ENCODE measurements around the gene ADM5.
A peak's percentile ranks its signal among the peaks of the same experiment; 100 is the strongest.

ADM5 gene, protein sequence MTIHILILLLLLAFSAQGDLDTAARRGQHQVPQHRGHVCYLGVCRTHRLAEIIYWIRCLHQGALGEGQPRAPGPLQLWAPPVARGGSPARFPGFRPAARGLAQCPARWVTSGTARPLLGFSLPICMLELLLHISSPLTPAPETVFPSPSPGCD

DNA sequence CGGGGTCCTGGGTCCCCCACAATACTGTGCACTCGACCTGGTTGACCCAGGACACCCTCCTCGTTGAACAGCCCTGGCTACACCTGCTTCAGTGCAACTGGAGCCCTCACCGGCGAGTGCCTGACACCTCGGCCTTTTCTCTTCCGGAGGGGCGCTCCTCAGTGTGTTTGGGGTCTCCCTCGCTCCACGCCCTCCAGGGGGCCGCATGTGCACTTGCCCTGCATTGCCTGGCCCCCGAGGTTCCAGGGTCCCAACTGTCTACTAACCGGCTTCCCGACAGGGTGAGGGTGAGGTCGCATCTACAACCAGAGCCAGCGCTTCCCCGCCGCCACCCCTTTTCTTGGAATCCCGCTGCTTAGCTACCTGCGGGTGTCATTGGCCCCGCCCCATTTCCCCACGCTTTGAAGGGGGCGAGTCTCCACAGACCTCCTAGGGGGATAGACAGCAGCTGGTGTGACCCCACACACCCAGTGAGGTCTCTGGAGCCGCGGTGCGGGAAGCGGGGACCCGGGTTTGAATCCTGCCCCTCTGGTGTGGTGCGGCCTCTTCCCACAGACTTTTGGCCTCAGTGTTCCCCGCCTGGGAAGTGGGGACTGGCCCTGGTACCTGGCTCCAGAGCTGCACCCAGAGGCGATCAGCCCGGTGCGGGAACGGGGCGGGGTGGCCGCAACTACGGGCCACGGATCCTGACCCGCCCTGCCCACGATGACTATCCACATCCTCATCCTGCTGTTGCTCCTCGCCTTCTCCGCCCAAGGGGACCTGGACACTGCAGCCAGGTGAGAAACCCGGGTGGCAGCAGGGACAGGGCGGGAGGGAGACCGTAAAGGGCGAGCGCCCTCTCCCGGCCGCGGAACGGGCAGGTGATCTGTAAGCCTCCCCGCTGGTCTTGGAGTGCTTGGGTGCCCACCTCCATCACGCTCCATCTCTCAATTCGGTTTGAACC is at the start of gene ADM5:
TSS of gene ADM5 (plus strand) at position 462 of the 946 bp plus-strand sequence. CDS start at position 706, 244 bp downstream.
- H3K4me3 ChIP-seq (replicated peaks; ENCODE audit: low read depth, low read length): peak within 1 kb of the TSS; percentile 42
- TF ChIP-seq CTCF (IDR thresholded peaks at IDR 0.05; ENCODE audit: low read depth, low read length, missing control alignments): peak; percentile 57
- DNase-seq (ENCODE audit: extremely low read depth, low read depth): no peak

GRCh38 chr19:49640113-49640898 is 49.1 kb upstream of the ADM5 start, which contains the start of gene RRAS:
Gene RRAS (minus strand): TSS chr19:49640143. CDS start chr19:49640098, 45 bp downstream.
- H3K4me3 ChIP-seq (replicated peaks; ENCODE audit: low read depth, low read length): peak within 1 kb of the TSS; percentile 99
- DNase-seq (ENCODE audit: extremely low read depth, low read depth): peak; percentile 99
- no peak for TF ChIP-seq CTCF (IDR thresholded peaks at IDR 0.05; ENCODE audit: low read depth, low read length, missing control alignments)

DNA sequence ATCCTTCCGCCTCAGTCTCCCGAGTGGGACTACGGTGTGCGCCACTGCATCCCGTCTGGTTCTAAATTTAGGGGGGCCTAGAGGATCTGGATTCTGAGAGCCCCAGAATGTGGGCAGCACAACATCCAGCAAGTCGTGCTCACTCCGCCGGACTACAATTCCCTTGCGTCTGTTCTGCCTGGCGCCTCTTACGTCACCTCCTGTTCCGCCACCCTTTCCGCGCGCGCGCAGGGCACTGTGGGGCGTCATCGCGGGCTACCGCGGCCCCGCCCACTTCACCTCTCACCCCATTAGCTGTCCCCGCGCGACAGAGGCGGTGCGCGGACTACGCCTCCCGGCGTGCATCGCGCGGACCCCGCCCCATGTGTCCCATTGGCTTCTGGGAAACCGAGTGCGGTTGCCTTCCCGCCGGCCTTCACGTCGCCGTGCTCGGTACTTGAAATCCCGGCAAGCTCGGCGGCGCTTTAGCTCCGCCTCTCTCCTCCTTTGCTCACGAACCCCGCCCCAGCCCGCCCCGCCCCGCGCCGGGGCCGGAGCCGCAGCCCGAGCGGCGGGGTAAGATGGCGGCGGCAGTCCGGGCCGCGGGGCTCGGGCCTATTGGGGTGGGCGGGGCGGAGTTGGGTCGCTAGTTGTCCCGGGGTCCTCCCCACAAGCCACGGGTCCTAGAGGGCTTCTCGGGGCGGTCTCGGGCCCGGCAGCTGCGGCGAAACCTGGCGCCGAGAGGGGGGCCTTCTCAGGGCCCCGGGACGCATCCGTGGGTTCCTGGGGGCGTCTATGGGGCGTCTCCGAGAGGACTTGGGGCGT is 47.5 kb upstream of the ADM5 start, which contains the start of gene SCAF1:
TSS of gene SCAF1 (plus strand) at position 522 of the 804 bp plus-strand sequence. CDS start 2,818 bp downstream, outside the sequence.
- TF ChIP-seq CTCF (IDR thresholded peaks at IDR 0.05; ENCODE audit: low read depth, low read length, missing control alignments): no peak

DNA sequence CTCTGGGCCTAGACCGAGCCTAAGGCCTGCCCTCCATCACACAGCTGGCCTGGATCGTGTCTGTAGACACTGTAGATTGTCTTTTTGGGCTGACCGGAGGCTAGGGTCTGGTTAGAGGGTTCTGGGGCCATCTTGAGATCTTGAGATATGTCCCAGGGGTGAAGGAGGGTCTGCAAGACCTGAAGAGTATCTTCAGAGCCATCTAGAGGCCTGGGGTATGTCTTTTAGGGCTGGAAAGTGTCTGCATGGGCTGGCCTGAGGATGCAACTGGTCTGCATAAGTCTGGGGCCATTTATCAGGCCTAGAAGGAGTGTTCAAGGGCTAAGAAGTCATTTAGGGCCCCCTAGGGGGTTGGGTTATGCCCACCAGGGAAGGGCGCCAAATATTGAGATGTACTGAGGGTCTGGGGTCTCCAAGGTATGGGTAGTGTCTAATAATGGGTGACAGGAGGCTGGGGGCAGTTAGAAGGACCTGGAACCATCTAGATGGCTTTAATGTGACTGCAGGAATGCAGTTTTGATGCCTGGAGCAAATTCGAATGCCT is 46.8 kb upstream of the ADM5 start:
- H3K4me3 ChIP-seq (replicated peaks; ENCODE audit: low read depth, low read length): peak overlapping the region; percentile 99
- DNase-seq (ENCODE audit: extremely low read depth, low read depth): no peak
- TF ChIP-seq CTCF (IDR thresholded peaks at IDR 0.05; ENCODE audit: low read depth, low read length, missing control alignments): no peak

More for the DNA sequence above, 47.5 kb upstream of the ADM5 start, which contains the start of gene SCAF1:
- H3K4me3 ChIP-seq (replicated peaks; ENCODE audit: low read depth, low read length): peak within 1 kb of the TSS; percentile 99
- DNase-seq (ENCODE audit: extremely low read depth, low read depth): peak; percentile 96

- no peak for TF ChIP-seq CTCF (IDR thresholded peaks at IDR 0.05; ENCODE audit: low read depth, low read length, missing control alignments)
- no peak for DNase-seq (ENCODE audit: extremely low read depth, low read depth)
- peak overlapping the region; percentile 99 for H3K4me3 ChIP-seq (replicated peaks; ENCODE audit: low read depth, low read length)
Observed at GRCh38 chr19:49643466-49643865, 45.9 kb upstream of the ADM5 start.

Data from HFF-Myc (cell line).